ENCODE data around the gene CNTNAP5. TPM values are rescaled to one million over a fixed set of nuclear protein-coding genes. Genes with fewer than 3 reads are reported as not detected.

CNTNAP5 gene
- total RNA-seq, 4 donors from 2014 or later, result 0.17 TPM; not detected in 3

- no peak overlapping the region for H3K4me3 ChIP-seq
- no peaks in the 10 kb centered on the region for H3K36me3 ChIP-seq
- no peak overlapping the region for H3K27ac ChIP-seq (replicated peaks in 1 of 4)
- TF ChIP-seq POLR2A (IDR thresholded peaks at IDR 0.05; ENCODE audit: low read depth), result no peak
- TF ChIP-seq CTCF (IDR thresholded peaks at IDR 0.05), result peak; percentile 15 to 56 (median 26)
- DNase-seq (ENCODE audit: extremely low spot score), result no peak
- no peaks in the 10 kb centered on the region for H3K9me3 ChIP-seq
- H3K4me1 ChIP-seq, result no peaks in the 10 kb centered on the region
- no peaks in the 10 kb centered on the region for H3K27me3 ChIP-seq
- intact Hi-C loops (cut with DNase I), result no loop called here
- WGBS, result 60% methylated on average over 5 of the region's 5 CpGs
Observed at GRCh38 chr2:124804014-124804940, 779.2 kb downstream of the CNTNAP5 start.

- H3K9me3 ChIP-seq, result no peaks in the 10 kb centered on the region
- H3K4me1 ChIP-seq, result no peaks in the 10 kb centered on the region
- no peak for DNase-seq (ENCODE audit: extremely low spot score)
- TF ChIP-seq EP300 (IDR thresholded peaks at IDR 0.05), result no peak
- no peak for TF ChIP-seq CTCF (IDR thresholded peaks at IDR 0.05)
- no peaks in the 10 kb centered on the region for H3K27me3 ChIP-seq
- intact Hi-C loops (cut with DNase I), result no loop called here
- WGBS, result 69% methylated on average over 3 of the region's 3 CpGs
- H3K36me3 ChIP-seq, result no peaks in the 10 kb centered on the region
- no peak overlapping the region for H3K4me3 ChIP-seq
- H3K27ac ChIP-seq (replicated peaks in 1 of 4), result no peak overlapping the region
Observed at GRCh38 chr2:124805060-124805459, 780.0 kb downstream of the CNTNAP5 start.

- Histone ChIP-seq H3K27ac (replicated peaks in 1 of 4) (no peak overlapping the region), H3K4me1 (no peaks in the 10 kb centered on the region), H3K9me3 (no peaks in the 10 kb centered on the region), H3K36me3 (no peaks in the 10 kb centered on the region), H3K27me3 (no peaks in the 10 kb centered on the region), H3K4me3 (no peak overlapping the region)
- DNase-seq (ENCODE audit: extremely low spot score), result no peak
- TF ChIP-seq POLR2AphosphoS5 (IDR thresholded peaks at IDR 0.05) (no peak), EP300 (IDR thresholded peaks at IDR 0.05) (no peak), CTCF (IDR thresholded peaks at IDR 0.05) (no peak), POLR2A (IDR thresholded peaks at IDR 0.05; ENCODE audit: low read depth) (no peak)
- intact Hi-C loops (cut with DNase I), result no loop called here
- whole genome bisulfite sequencing, result 72% methylated on average over 4 of the region's 4 CpGs
Observed at GRCh38 chr2:124810132-124810531, 785.0 kb downstream of the CNTNAP5 start.

- no peak for TF ChIP-seq CTCF (IDR thresholded peaks at IDR 0.05)
- no peak for TF ChIP-seq EP300 (IDR thresholded peaks at IDR 0.05)
- no peak for TF ChIP-seq POLR2A (IDR thresholded peaks at IDR 0.05; ENCODE audit: low read depth)
- TF ChIP-seq POLR2AphosphoS5 (IDR thresholded peaks at IDR 0.05), result no peak
- no peak overlapping the region for H3K27ac ChIP-seq (replicated peaks in 1 of 4)
- H3K4me3 ChIP-seq, result no peak overlapping the region
- DNase-seq (ENCODE audit: extremely low spot score), result no peak
- no peaks in the 10 kb centered on the region for H3K4me1 ChIP-seq
- no peaks in the 10 kb centered on the region for H3K36me3 ChIP-seq
- H3K9me3 ChIP-seq, result no peaks in the 10 kb centered on the region
- H3K27me3 ChIP-seq, result no peaks in the 10 kb centered on the region
- intact Hi-C loops (cut with DNase I), result no loop called here
- 68% methylated on average over 11 of the region's 11 CpGs for WGBS
Observed at GRCh38 chr2:124814968-124815745, 790.1 kb downstream of the CNTNAP5 start.

Data from esophagus muscularis mucosa (tissue), 4 donors.